ENCODE data around the gene MAEA.

DNA sequence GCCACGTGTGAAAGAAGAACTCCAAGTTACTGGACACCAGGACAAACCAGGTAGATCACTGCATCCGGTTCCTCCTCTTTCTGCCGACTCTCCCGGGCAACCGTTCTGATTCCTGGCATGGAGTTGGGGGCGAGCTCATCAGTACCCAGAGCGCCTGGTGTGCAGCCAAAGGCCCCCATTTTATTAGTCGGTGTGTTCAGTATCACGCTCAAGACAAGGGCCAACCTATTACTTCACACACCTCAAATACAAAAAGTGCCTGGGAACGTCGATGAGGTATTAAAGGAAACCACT is 38.0 kb upstream of the MAEA start:
- TF ChIP-seq E2F3 (CRISPR knock-in tag; IDR thresholded peaks at IDR 0.05) (no peak), TEAD4 (IDR thresholded peaks at IDR 0.05; ENCODE audit: low read length) (no peak), TEAD4 (CRISPR knock-in tag; IDR thresholded peaks at IDR 0.05; ENCODE audit: borderline replicate concordance) (no peak), EWSR1 (IDR thresholded peaks at IDR 0.05; ENCODE audit: borderline replicate concordance, low read depth, partially characterized antibody) (no peak), SMARCE1 (IDR thresholded peaks at IDR 0.05) (no peak), NFE2L1 (tag; IDR thresholded peaks at IDR 0.05; ENCODE audit: borderline replicate concordance, low read depth) (no peak), JUNB (CRISPR knock-in tag; conservative IDR thresholded peaks at IDR 0.05) (no peak), E4F1 (CRISPR knock-in tag; IDR thresholded peaks at IDR 0.05; ENCODE audit: borderline replicate concordance) (no peak), ZNF121 (CRISPR knock-in tag; conservative IDR thresholded peaks at IDR 0.05) (no peak), ZNF263 (CRISPR knock-in tag; IDR thresholded peaks at IDR 0.05; ENCODE audit: borderline replicate concordance) (no peak), POLR2A (conservative IDR thresholded peaks at IDR 0.05) (no peak)
- TF ChIP-seq, protein P1, sequence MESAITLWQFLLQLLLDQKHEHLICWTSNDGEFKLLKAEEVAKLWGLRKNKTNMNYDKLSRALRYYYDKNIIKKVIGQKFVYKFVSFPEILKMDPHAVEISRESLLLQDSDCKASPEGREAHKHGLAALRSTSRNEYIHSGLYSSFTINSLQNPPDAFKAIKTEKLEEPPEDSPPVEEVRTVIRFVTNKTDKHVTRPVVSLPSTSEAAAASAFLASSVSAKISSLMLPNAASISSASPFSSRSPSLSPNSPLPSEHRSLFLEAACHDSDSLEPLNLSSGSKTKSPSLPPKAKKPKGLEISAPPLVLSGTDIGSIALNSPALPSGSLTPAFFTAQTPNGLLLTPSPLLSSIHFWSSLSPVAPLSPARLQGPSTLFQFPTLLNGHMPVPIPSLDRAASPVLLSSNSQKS (CRISPR knock-in tag; IDR thresholded peaks at IDR 0.05) = no peak
